T-helper 2 cell (primary cell): ENCODE results near the gene MEPCE.

Experiments used
- DNase-seq, 5 experiments: peaks; one replicate each; pipeline versions ENCODE4 v3.0.0 to v3.0.0-alpha.2; 2012 to 2022

Gene MEPCE

DNA sequence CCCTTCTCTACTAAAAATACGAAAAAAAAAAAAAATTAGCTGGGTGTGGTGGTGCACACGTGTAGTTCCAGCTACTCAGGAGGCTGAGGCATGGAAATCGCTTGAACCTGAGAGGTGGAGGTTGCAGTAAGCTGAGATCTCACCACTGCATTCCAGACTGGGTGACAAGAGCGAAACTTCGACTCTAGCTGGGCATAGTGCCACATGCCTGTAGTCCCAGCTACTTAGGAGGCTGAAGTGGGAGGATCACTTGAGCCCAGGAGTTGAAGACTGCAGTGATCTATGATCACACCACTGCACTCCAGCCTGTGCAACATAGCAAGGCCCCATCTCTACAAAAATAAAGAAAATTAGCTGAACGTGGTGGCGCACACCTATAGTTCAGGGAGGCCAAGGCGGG lies 35.7 kb downstream of the MEPCE start:
- no peak for DNase-seq

DNA sequence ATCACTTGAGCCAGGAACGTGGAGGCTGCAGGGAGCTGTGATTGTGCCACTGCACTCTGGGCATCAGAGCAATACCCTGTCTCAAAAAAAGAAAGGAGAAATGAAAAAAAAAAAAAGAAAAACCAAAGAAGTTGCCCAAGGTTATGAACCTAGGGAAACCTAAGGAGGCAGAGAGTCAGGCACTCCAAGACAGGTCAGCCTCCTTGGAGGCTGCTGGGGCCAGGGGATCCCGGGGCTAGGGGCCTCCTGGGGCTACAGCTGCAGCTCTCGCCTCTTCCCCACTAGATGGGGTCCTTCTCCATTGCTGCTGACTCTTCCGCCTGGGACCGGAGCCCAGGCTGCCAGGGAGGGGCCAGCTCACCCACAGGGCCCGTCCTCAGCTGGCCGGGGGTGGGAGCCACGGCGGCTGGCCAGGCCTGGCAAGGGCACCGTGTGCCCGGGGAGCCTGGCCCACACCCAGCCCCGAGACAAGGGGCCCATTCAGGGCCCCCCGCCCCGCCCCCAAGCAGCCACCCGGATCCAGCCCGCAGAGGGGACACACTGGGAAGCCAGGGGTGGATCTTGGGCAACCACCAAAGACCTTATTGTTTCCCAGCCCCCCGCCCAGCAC lies 36.2 kb downstream of the MEPCE start:
- no peak for DNase-seq

DNA sequence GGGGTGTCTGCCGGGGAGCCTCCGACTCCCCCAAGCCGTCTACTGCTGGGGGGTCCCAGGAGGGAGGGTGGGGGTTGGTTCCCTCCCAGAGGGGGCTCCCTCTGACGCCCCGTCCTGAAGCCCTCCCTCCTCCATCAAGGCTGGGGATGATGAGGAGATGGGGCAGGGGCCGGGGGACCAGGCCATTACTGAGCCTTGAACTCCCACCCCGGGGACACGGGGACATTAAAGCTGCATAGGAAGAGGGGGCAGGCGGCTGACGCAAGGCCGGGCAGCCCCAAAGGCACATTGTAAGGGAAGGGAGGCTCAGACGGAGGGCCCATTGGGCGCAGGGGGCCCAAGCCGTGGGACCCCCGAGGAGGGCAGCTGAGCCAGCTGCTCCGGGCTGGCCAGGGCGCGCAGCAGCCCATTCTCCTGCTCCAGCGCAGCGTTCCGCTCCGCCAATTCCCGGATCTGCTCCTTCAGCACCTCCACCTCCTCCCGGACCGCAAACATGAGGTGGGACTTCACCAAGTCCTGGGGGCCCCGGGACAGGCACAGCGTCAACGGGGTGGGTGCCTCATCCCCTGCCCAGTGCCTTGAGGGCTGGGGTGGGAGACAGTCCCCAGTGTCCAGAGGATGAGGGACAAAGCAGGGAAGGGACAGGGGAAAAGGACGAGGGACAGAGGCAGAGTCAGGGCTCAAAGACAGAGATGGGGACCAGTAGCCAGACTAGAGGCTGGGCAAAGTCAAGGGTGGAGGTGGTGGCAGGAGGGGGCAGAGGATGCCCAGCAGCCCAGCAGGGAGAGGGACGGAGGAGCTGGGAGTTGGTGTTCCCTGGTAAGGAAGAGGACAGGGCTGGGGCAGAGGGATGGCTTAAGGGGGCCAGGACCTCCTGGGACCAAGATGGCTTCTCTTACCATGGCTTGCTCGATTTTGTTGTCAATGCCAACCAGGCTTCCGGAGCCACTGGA lies 37.3 kb downstream of the MEPCE start:
- no peak for DNase-seq

DNA sequence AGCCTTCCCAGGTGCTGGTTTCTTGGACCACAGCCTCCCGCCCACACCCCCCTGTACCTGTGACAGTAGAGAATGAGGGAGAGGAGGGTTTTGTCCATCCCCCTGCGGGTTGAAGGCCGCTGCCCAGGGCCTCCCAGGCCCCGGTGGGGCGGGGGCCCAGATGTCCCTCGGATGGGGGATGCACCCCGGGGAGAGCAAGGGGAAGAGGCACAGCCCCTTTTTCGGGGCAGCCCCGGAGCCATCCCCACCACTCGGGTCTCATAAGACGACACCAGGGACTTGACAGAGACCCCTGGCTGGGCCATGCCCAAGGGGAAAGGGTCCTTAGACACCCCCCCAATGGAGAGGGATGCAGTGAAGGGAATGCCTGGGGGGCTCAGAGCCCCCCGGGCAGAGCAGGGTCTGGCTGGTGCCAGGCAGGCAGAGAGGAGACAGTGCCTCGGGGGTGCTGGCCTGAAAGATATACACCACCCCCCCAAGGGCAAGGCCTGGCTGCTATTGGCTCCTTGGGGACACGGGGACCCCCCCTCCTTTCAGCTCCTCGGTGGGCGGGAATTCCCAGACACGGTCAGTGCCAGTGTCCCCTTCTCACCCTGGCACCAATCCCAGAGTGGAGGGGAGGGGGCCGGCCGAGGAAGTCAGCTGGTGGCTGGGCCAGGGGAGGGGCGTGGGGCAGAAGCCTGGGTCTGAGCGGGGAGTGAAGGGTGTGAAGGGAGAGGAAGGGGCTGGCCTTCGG lies 38.2 kb downstream of the MEPCE start:
- no peak for DNase-seq

DNA sequence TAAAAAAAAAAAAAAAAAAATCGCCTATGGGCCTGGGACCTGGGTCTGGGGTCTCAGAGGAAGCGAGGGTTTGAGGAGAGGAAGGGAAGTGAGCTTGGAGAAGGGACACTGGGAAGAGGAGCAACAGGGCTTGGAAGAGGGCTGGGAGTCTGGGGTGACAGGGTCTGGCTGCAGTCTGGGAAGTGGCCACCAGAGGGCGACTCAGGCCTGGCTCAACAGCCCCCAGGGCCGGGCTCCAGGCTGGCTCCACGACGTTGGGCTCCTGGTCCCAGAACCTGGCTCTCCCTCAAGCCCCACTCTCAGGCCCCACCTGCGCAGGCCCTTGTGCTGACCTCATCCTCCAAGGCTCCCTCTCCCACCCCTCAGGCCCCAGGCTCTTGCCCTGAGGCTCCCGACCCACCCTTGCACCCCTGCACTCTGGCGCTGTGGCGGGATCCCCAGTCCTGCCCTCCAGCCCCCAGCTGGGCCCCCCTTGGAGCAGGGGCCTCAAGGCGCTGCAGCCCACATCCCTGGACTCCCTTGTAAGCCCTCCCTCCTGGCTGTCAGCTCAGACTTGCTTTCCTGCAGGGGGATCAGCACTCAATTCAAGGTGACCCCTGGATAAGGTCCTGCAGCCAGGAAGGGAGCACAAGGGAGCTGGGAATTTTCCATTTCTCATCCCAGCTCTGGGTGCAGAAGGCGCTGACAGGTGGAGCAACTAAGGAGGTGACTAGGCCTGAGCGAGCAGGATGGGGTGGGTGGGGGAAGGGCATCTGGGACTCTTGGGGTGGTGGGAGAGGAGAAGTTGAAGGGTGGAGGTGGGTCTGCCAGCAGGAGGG lies 39.8 kb downstream of the MEPCE start:
- peak; percentile 66 to 79 (median 78) for DNase-seq

DNA sequence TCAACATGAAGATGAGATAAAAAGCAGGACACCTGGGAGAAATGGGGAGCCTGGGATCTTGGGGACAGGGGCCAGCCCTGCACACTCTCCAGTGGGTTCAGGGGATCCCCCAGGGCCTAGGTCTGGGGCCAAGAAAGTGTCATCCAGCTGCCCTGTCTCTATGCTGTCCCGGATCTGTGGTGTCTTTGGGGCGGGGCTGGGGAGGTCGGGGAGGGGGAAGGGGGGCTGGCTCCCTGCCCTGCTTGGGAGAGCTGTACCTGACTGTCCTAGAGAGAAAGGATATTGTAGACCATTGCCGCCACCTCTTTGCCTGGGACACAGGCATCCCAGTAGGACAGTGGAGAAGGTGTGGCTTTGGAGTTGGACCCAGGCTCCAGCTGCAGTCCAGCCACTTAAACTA lies 41.4 kb downstream of the MEPCE start:
- no peak for DNase-seq

DNA sequence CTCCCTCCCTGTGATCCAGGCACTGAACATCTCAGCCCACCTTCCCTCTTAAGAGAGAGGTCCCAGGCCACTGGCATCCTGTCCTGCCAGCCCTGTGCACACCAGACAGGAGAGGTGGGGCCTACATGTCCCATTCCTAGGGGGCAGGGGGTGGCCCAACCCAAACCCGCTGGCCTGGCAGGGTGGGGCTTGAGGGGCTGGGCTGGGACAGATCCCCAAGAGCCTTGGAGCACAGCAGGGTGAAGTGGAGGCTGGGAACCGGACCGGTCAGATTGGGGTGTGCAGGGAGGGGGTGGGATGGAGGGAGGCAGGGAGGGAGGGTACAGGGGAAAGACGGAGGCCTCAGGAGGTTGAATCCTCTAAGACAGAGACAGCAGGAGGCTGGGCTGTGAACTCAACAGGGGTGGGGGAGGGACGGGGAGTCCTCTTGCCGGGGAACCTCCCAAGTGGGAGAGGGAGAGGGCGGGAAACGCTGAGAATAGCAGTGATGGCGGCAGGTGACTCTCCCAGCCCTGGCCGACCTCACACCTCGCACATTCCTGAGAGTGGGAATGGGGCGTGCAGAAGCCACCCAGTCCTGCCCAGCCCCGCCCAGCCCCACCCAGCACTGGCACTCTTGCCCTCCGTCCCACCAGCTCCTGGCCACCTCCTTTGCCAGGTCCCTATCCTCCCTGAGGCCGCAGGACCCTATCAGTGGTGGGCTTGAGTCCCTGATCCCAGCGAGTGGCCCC lies 42.7 kb downstream of the MEPCE start:
- no peak for DNase-seq

DNA sequence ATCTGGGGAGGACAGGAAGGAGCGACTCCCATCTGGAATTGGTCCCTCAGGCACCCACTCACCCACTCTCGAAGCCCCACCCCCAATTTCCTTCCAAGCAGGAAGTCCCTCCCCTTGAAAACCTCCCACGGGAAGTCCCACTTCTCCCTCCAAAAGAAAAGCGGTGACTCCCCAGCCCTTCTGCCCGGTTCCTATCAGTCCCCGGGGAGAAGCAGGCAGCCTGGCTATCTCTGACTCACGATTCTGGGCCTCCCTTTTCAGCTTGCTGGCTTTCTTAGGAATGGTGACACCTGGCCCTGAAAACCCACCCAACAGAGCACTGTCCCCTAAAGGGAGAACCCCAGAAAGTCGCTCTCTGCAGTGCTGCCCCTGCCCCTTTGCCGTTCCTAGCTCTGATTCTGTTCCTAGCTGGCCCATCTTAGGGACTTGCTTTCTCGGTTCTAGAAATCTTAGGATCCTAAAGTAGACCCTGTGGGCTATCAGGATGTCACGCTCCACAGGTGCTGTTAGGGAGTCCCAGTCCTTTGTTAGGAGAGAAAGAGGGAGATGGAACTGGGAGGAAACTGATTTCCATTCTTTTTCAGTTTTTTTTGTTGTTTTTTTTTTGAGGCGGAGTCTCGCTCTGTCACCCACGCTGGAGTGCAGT lies 43.3 kb downstream of the MEPCE start:
- no peak for DNase-seq

DNA sequence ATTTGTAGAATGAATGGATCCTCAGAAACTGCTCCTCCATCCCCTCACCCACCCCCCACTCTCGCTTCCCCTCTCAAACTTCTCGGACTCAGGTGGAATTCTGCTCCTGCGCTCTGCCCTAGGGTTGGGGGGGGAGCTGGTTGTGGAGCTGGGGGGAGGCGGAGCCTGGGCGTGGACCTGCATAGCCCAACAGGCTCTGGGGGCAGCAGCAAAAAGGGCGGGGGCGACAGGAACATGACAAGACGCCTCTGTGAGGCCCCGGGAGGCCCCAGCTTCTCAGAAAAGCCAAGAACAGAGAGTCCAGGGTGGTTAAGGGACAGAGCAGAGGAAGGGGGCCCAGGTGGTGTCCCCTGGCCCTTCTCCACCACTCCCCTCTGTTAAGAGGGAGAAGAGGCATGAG lies 45.9 kb downstream of the MEPCE start:
- no peak for DNase-seq

DNA sequence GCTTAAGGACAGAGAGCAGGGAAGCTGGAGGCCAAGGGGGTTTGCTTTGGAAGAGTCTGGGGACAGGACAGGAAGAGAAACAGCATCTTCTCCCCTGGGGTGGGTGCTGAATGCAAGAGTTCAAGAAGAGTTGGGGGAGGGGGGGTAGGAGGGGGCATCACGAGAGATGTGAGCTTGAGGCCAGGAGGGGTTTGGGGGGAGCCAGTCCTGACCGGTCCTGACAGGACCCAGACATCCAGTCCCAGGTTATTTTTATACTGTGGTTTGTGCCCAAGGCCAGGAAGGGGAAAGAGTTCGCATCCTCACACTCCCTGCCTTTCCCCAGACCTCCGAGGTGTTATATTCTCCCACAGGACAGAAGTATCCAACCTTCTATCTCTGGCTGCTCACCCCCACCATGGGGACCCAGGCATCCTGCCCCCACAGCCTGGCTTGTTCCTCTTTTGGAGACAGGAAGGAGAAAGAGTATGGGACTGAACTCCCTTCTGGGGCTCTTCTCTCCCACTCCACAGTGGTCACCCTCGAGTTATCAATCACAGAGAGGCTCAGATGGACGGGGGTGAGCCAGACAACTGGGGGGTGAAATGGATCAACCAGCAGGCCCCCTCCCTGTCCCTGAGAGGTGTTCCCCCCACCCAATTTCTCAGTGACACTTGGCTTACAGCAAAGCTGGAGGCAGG lies 46.6 kb downstream of the MEPCE start:
- no peak for DNase-seq

DNA sequence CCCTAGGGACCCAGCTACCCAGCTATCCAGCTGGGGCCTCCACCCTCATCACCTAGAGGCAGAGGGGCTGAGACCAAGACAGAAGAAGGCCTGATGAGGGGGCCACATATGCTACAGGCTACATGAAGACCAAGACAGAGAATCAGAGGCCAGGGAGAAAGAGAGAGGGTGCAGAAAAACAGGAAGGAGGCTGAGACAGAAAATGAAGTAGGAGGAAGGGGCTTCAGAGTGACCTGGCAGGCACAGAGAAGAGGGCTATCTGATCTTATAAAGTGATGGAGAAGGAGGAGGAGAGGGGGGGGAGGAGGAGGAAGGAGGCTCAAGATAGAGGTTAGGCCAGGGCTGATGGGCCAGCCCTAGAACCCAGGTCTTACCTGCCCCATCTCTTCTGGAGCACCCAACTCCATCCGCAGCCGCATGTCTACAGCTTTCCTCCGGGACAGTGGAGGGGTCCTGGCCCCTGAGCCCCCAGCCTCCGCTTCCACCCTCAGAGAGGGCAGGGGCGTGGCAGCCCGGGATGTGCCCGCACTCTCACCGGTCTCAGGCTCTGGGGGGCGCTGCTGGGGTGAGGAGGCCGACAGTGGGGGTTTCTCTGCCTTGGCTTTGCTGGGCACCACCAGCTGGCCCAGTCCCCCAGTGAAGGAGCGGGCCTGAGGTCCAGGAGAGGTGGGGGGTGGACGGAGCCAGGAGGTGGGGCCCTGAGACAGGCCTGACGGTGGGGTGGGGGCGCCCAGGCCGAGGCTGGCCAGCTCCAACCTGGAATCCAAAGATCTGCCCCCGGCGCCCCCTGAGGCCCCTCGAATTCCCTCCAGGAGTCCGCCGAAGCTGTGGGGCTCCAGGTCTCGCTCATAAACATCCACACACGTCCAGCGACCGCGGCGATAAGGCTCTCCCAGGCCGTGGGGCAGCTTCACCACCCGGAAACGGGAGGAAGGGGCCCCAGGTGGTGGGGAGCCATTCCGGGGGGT lies 47.6 kb downstream of the MEPCE start:
- DNase-seq, result peak in 2 of 5 experiments; percentile 31 to 59

DNA sequence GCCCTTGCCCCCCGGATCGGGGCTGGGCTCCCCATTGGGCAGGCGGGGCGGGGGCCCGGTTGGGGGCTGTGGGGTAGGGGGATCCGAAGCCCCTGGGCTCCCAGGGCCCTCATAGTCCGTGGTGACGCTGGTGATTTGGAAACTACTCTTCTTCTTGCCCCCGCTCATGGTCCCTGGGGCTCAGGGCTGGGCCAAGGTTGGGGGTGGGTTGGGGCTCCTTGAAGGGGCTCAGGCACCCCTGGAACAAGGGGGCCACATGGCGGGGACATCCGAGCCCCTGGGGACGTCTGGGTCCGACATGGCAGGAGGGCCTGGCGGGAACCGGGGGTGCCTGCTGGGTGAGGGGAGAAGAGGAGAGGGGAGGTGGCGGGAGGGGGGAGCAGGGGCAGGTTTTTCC lies 48.2 kb downstream of the MEPCE start:
- no peak for DNase-seq

DNA sequence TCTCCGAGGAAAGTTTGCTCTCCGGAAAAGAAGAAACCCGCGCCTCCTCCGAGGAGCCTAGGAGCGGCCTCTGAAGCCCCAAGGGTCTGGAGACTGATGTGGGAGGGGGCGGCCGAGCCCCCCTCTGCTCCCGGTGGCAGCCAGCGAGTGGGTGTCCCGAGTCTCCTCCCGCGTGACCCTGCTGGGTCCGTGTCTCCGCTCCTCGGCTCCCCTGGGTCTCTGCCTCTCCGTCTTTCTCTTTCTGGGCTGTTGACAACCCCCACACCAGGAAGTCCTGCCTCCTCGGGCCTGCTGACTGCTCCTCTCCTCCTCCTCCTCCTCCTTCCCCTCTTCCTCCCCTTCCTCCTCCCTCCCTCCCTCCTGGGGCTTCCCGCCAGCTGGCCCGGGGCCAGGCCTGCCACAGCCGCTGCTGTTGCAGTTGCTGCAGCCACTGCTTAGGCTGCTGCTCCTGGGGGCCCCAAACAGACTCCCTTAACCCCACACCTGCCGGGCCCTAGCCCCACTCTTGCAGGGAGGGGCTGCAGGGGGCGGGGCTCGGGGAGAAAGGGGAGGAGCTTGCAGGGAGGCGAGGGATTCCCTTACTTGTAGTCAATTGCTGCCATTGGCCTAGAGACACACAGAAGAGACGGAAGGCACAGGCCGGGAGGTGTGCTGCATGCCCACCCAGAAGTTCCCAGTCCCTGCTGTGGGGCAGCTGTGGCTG lies 49.5 kb downstream of the MEPCE start, which contains the start of gene TSC22D4:
TSC22D4 (minus strand) TSS at position 257 of the 703 bp plus-strand sequence. CDS start 1,176 bp downstream, outside the sequence.
- peak; percentile 77 to 96 (median 87) for DNase-seq

DNA sequence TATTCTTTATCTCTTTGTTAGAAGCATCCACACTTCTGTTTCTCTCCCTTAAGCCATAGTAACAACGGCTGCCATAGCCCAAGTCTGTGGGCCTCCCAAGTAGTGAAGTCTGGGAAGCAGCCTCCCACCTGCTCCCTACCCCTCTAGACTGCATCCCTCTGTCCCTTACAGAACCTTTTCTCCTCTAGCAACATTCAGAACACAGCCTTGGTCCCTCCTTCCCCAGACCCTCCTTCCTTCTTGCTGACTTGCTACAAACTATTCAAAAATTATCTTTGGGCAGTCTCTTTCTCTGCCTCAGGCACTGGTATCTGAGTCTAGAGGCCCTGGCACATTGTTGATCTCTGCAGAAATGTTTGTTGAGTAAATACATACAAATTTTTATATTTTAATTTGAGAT lies 51.8 kb downstream of the MEPCE start:
- no peak for DNase-seq

DNA sequence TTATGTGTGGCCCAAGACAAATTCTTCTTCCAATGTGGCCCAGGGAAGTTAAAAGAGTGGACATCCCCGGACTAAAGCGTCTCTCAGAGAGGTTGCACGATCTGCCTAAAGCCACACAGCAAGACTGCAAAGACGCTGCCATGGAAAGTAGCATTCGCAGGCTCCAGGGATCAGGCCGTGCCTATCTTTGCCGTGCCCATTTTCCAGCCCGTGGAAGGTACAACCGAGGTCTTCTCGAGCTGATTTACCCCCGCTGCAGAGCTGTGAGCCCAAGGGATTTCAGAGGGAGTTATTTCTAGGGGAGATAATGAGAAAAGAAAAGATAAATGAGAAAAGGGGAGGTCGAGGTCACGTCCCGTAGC lies 53.1 kb downstream of the MEPCE start:
- no peak for DNase-seq

DNA sequence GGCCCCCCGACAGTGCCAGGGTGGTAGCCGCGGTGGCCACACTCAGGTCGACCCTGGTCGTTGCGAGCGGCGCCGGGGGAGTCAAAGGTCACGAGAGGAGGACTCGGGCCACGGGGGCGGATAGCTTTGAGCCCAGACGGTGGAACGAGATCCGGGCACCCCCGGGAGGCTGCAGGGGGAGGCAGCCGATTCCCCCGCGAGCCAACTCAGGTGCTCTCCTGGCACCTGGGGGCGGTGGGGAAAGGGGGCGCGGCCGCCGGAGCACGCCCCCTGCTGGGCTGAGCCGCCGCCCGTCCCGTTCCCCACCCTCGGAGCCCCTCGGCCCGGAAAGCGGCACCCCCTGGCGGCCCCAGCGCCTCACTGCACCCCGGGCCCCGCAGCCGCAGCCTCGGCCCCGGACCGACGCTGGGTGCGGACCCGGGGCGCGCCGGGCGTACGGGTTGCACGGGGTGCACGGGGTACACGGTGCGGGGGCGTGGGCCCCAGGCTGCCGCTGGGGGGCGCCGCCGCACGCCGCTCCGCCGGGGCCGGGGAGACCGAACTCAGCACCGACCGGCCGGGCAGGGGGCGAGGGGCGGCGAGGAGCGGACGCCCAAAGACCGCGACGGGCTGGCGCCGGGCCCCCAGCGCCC lies 53.6 kb downstream of the MEPCE start:
- DNase-seq, result peak; percentile 73 to 79 (median 76)
